Tibial artery (tissue), 4 donors: Measurements from ENCODE around the gene CR2.

ENCODE experiments used
- DNase-seq, 2 donors: peaks; one replicate each; pipeline ENCODE4 v3.0.0-alpha.2; 2019
- H3K27ac ChIP-seq, 2 donors: fragments of 200-600 bp; sonication (generic) in 1 of 2; 1 replicate in 1 of 2; 2 replicates in 1 of 2; pipeline ENCODE4 v1.5.1; 2018 to 2019; ENCODE audit warnings: mild to moderate bottlenecking in 1 of 2
- H3K27me3 ChIP-seq, 2 donors: fragments of 200-600 bp; sonication (generic) in 1 of 2; one replicate each; pipeline versions ENCODE4 v1.5.1 to v1.6.0; 2016 to 2019
- H3K36me3 ChIP-seq, 3 donors: fragments of 200-600 bp; sonication (generic) in 2 of 3; one replicate each; pipeline ENCODE4 v1.5.1; 2016 to 2019; ENCODE audit warnings: mild to moderate bottlenecking in 2 of 3
- H3K4me1 ChIP-seq, 4 donors: fragments of 200-600 bp; sonication (generic) in 2 of 4; 1 replicate in 3 of 4; 2 replicates in 1 of 4; pipeline ENCODE4 v1.5.1; 2016 to 2019
- H3K4me3 ChIP-seq, 2 donors: fragments of 200-600 bp; sonication (generic) in 1 of 2; 1 replicate in 1 of 2; 2 replicates in 1 of 2; pipeline ENCODE4 v1.5.1; 2018 to 2019; ENCODE audit warnings: mild to moderate bottlenecking in 2 of 2
- H3K9me3 ChIP-seq, 3 donors: fragments of 200-600 bp; sonication (generic) in 1 of 3; one replicate each; pipeline ENCODE4 v1.5.1; 2016 to 2019
- intact Hi-C: fragments of 100-400 bp; cut with DNase I; formaldehyde crosslinking; loops from one replicate; pipeline ENCODE4 v1.15.0; 2023; ENCODE audit warnings: low total_unique reads
- TF ChIP-seq, protein P1 (sequence below), 2 experiments: fragments of 200-600 bp in 1 of 2; fragments of 450-650 bp in 1 of 2; IDR thresholded peaks; one replicate each; pipeline ENCODE4 v1.5.1; 2017 to 2019; ENCODE audit warnings: antibody characterized with exemption in 2 of 2, mild to moderate bottlenecking in 1 of 2, moderate library complexity in 1 of 2

CR2 gene

GRCh38 chr1:207500306-207500705, 46.2 kb downstream of the CR2 start:
- intact Hi-C loops: no loop called here
- DNase-seq: no peak
- peaks cover 0 to 8% (median 3%) of the 10 kb centered on the region in 4 donors for H3K4me1 ChIP-seq
- no peak overlapping the region for H3K27ac ChIP-seq
- TF ChIP-seq, protein P1, sequence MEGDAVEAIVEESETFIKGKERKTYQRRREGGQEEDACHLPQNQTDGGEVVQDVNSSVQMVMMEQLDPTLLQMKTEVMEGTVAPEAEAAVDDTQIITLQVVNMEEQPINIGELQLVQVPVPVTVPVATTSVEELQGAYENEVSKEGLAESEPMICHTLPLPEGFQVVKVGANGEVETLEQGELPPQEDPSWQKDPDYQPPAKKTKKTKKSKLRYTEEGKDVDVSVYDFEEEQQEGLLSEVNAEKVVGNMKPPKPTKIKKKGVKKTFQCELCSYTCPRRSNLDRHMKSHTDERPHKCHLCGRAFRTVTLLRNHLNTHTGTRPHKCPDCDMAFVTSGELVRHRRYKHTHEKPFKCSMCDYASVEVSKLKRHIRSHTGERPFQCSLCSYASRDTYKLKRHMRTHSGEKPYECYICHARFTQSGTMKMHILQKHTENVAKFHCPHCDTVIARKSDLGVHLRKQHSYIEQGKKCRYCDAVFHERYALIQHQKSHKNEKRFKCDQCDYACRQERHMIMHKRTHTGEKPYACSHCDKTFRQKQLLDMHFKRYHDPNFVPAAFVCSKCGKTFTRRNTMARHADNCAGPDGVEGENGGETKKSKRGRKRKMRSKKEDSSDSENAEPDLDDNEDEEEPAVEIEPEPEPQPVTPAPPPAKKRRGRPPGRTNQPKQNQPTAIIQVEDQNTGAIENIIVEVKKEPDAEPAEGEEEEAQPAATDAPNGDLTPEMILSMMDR (IDR thresholded peaks at IDR 0.05): no peak
- H3K4me3 ChIP-seq: no peak overlapping the region
- H3K36me3 ChIP-seq: no peaks in the 10 kb centered on the region
- no peaks in the 10 kb centered on the region for H3K9me3 ChIP-seq
- peaks cover 0 to 39% of the 10 kb centered on the region in 2 donors for H3K27me3 ChIP-seq

DNA sequence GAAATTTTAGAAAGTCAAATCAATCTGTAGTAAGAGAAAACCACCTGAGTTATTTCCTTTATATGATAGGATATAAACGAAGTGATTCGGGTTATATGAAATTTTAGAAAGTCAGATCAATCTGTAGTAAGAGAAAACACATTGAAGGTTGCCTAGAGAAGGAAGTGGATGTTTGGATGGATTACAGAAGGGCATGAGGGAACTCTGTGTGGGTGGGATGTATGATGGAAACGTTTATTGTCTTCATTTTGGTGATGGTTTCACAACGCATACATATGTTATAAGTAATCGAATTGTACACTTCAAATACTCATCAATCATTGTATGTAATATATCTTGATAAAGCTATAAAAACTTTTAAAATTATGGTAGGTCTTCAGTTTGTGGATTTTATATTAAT, 46.9 kb downstream of the CR2 start:
- no peaks in the 10 kb centered on the region for H3K9me3 ChIP-seq
- H3K36me3 ChIP-seq: no peaks in the 10 kb centered on the region
- peaks cover 0 to 35% of the 10 kb centered on the region in 2 donors for H3K27me3 ChIP-seq
- no peak for DNase-seq
- TF ChIP-seq, protein P1 (IDR thresholded peaks at IDR 0.05): no peak
- H3K4me1 ChIP-seq: peaks cover 0 to 4% (median 2%) of the 10 kb centered on the region in 4 donors
- H3K4me3 ChIP-seq: no peak overlapping the region
- no peak overlapping the region for H3K27ac ChIP-seq
- intact Hi-C loops: no loop called here

- H3K9me3 ChIP-seq: no peaks in the 10 kb centered on the region
- no peak overlapping the region for H3K27ac ChIP-seq
- no peaks in the 10 kb centered on the region for H3K4me1 ChIP-seq
- peaks cover 0 to 20% of the 10 kb centered on the region in 2 donors for H3K27me3 ChIP-seq
- H3K36me3 ChIP-seq: no peaks in the 10 kb centered on the region
- no peak overlapping the region for H3K4me3 ChIP-seq
- TF ChIP-seq, protein P1 (IDR thresholded peaks at IDR 0.05): no peak
- intact Hi-C loops: no loop called here
- no peak for DNase-seq
Observed at GRCh38 chr1:207502726-207503125, 48.6 kb downstream of the CR2 start.

- Histone ChIP-seq H3K9me3 (no peaks in the 10 kb centered on the region), H3K4me1 (no peaks in the 10 kb centered on the region), H3K27me3 (peaks cover 0 to 16% of the 10 kb centered on the region in 2 donors), H3K4me3 (no peak overlapping the region), H3K27ac (no peak overlapping the region), H3K36me3 (no peaks in the 10 kb centered on the region)
- DNase-seq: no peak
- TF ChIP-seq, protein P1 (IDR thresholded peaks at IDR 0.05): no peak
- intact Hi-C loops: no loop called here
Observed at GRCh38 chr1:207503950-207504349, 49.8 kb downstream of the CR2 start.

- Histone ChIP-seq H3K27ac (no peak overlapping the region), H3K4me1 (no peaks in the 10 kb centered on the region), H3K9me3 (no peaks in the 10 kb centered on the region), H3K27me3 (peaks cover 0 to 16% of the 10 kb centered on the region in 2 donors), H3K4me3 (no peak overlapping the region), H3K36me3 (no peaks in the 10 kb centered on the region)
- intact Hi-C loops: no loop called here
- TF ChIP-seq, protein P1 (IDR thresholded peaks at IDR 0.05): no peak
- no peak for DNase-seq
Observed at GRCh38 chr1:207504438-207504837, 50.3 kb downstream of the CR2 start.

- intact Hi-C loops: no loop called here
- DNase-seq: no peak
- Histone ChIP-seq H3K4me1 (no peaks in the 10 kb centered on the region), H3K36me3 (no peaks in the 10 kb centered on the region), H3K27me3 (peaks cover 0 to 6% of the 10 kb centered on the region in 2 donors), H3K9me3 (no peaks in the 10 kb centered on the region), H3K4me3 (no peak overlapping the region), H3K27ac (no peak overlapping the region)
- TF ChIP-seq, protein P1 (IDR thresholded peaks at IDR 0.05): no peak
Observed at GRCh38 chr1:207510444-207510843, 56.3 kb downstream of the CR2 start.
